CD4-positive, alpha-beta T cell treated with Interleukin-4 for 4 hours (primary cell): Measurements from ENCODE around the gene KBTBD4.

Experiments used
- DNase-seq: peaks from one replicate; pipeline ENCODE4 v3.0.0-alpha.2; 2020

The KBTBD4 gene

DNA sequence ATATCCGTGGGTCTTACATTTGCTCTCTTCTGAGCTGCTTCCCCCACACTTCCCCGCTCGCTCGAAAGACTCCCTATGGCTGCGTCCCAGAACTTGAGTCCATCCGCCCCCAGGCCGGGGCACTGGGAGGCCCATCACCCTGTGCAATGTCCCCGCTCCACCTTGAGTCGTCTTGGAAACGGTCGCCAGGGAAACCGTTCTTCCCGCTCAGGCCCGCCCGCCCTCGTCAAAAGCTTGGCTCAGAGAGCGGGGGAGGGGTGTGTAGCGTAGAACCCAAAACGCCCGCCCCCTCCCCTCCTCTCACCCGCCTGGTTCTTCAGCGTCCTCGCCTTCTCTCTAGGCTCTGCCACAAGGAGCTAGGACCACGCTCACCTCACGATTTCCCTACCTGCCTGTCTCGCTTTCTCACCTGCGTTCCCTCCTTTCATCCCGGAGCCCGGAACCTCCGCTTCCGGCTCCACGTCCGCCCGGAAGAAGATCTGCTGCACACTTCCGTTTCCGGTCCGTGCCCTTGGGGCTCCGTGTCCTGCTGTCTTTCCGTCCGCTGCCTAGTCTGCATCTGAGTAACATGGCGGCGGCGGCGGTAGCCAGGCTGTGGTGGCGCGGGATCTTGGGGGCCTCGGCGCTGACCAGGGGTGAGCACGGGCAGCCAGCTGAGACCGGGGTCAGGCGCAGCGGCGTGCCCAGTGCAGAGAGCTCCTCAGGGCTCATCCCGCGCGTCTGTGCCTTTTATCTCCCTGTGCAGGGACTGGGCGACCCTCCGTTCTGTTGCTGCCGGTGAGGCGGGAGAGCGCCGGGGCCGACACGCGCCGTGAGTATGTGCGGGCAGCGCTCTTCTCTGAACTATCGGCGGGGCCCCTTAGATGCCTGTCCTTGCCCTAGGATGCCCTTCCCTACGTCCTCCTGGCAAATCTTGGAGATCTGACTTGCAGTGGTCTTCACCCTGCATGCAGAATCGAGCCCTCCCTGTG, at the start of gene KBTBD4, which contains the start of gene NDUFS3:
Gene KBTBD4 (minus strand): TSS at position 447 of the 971 bp plus-strand sequence. CDS start 19 bp downstream, at position 428.
Gene NDUFS3 (plus strand): TSS at position 551 of the 971 bp plus-strand sequence. CDS start 18 bp downstream, at position 569.
- DNase-seq: peak; percentile 86

DNA sequence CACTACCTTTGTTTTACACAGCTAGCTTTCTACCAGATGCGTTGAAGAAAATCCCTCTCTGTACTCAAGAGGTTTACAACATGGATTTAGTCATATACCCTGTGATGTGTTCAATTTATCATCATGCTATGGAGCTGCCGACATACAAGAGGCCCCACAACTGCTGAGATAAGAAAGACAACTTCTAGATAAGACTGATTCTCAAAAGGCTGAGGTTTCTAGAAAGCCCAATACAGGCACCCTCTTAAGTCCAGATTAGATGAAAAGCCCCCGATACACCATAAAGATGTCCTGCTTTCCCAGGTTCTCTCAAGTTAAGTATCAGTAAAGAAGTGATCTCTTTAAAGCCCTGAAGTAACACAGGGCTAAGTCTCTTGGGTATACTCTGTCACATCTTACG, 49.3 kb upstream of the KBTBD4 start:
- DNase-seq: no peak

DNA sequence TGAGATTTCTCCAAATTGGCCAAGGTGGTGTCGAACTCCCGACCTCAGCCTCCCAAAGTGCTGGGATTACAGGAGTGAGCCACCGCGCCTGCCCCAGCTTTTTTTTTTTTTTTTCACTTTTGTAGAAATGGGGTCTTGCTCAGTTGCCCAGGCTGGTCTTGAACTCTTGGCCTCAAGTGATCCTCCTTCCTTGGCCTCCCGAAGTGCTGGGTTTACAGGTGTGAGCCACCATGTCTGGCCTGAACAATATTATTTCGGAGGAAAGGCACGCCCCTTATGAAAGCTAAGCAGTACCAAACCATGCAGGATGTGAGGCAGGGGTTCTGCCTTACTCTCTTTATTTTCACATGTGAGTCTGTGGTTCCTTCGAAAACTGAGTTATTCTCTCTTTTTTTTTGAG, 47.5 kb upstream of the KBTBD4 start:
- no peak for DNase-seq

DNA sequence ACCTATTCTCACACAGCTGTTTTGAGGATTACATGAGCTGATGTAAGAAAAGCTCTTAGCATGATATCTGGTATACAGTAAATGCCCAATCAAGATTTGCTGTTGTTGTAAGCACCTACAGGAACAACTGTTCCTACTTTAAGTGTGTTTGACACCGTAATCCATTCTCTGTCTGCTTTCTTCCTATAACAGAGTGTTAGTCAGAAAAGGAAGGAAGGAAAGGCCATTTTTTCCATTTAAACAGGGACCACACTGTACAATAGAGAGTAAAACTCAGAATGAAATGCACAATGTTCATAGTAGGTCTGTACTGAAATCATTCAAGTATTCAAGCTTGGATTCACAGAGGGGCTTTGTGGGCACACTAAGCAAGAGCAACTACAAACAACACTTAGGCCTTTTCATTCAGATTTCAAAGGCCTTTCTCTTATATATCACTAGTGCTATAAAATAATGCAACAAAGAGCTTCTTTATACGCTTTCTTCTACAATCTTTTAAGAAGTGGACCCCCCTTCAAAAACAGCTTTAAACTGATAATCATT, 42.1 kb upstream of the KBTBD4 start:
- DNase-seq: no peak

DNA sequence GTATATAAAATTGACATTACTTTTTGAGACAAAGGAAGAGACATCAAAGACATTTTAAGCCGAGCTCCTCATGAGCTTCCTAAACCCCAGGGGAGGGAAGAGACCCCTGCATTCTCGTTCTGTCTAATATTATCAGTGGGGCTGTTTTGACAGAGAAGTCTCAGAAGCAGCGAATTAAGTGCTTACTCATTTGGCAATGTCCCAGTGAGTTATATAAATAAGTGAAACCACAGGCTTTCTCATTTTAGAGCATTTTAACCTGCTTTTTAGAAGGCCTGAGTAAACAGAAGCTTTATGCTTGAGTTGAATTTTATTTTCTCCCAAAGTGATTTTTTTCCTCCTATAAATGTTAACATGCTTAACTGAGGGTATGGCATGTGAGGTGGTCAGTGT, 38.6 kb upstream of the KBTBD4 start:
- DNase-seq: no peak

DNA sequence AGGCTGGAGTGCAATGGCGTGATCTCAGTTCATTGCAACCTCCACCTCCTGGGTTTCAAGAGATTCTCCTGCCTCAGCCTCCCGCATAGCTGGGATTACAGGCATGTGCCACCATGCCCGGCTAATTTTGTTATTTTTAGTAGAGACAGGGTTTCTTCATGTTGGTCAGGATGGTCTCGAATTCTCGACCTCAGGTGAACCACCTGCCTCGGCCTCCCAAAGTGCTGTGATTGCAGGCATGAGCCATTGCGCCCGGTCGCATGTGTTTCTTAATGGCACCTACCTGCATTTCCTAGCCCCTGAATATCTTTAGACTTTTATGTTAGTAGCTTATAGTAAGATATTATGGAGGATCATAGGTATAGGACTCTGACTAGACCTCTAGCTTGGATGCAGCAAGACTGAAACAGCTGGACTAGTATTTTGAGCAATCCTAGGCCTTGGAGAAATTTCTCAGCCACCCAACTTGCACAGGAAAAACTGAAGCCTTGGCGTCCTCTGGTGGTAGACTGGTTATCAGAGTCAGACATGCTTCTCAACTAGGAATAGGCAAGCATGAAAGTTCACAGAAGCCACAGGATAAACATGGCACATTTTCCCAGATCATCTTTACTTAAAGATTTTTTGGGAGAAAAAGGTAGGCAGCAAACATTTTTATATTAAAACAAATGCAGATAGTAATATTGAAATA, 38.1 kb upstream of the KBTBD4 start:
- DNase-seq: no peak

DNA sequence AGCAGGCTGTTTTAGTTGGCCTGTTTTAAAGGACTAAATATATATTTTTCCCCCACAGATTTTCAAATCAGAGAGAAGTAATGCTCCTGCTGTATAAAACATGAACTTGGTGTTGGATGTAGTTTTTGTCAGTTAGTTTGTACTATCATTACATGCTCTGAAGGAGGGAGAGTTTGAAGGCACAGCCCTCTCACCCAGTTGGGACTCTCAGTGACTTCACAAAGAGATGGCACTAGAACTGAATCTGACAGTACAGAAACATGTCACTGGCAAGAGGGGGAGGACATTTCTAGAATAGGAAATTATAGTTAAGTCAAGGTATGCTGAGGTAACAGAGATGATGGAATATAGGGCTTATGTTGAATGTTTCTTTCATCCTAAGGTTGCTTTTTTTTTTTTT, 36.5 kb upstream of the KBTBD4 start:
- no peak for DNase-seq

DNA sequence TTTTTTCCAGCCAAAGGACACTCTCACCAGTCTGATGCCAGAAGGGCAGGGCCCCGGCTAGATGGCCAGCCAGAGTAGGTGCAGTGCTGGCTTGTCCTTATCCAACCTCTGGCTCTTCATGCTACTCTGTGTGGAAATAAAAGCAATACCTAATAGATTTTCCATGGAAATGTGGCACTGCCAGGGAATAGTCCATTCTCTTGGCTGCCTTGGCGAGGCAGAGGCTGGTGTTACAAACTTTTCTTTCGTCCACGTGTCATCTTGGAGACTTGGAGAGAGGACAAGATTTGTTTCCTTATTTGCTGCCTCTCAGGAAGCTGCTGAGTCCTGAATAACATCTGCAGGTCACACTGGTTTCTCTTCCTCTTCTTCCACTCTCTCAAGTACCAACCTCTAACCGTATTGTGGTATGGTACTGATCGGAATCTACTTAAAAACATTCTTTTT, 32.6 kb upstream of the KBTBD4 start:
- no peak for DNase-seq

DNA sequence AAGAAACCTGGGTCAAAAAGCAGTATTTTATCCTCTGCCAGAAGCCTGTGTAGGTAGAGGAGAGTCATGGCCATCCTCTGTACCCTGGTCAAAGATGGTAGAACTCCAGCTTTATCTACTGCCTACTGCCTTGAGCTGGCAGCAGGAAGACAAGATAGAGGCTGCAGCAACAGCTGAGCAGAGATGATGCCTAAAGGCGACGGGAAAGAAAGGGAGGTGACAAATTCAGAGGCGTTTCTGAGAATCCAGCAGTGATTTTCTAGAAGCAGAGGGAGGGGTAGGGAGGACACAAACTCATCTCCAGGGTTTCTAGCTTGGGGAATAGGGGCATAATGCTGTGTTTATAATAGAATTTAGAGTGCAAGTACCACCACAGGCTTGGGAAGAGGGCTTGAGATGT, 30.9 kb upstream of the KBTBD4 start:
- DNase-seq: no peak

DNA sequence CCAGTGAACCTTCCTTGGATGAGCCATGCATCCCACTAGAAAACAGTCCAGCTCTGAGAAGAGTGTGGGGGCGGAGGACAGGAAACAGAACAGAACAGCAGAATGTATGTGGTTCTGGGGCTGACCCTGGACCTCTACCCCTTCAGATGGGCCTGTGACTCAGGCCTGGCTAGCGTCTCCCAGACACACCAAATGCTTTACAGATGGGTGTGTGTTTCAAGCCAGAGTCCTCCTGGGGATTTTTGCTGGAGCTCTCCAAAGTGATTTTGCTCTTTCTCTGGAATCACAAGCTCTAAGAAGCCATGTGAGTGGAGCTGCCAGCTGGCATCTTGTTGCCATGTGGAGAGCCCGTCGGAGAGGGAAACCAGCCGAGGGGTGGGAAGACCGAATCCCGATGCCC, 28.6 kb upstream of the KBTBD4 start:
- DNase-seq: no peak

DNA sequence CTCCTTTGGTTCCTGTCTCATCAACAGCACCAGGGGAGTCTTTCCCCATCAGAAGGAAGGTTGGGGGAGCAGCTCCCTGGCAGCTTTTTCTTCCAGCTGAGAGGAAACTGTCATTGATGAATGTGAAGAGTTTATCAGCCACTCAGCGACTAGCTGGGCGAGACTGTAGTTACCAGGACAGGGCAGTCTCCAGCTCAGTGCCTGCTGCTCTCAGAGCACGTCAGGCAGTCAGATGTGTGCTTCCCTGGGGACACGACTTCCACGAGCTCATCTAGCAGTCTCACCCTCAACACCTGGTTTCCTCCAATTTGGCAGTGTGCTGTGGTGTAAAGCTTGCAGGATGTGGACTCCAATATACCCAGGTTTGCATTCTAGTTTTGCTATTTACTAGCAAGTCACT, 28.0 kb upstream of the KBTBD4 start:
- no peak for DNase-seq

DNA sequence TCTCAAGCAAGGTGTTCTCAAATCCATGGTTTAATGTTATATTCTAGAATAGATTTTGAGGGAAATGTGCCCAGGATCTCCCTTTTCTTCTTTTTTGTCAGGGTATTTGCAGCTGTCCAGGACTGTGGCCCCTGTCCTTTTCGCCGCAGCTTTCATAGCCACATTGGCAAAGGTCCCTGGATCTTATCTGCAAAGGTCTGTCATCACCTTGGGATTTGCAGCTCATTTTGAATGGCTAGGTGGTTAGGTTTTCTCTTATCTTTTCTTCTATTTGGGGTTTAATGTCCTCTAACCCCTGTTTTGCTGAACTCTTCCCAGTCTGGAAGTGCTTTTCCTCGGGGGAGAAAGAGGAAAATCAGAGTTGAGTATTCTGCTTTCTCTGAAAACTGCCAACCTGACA, 27.2 kb upstream of the KBTBD4 start:
- DNase-seq: no peak

DNA sequence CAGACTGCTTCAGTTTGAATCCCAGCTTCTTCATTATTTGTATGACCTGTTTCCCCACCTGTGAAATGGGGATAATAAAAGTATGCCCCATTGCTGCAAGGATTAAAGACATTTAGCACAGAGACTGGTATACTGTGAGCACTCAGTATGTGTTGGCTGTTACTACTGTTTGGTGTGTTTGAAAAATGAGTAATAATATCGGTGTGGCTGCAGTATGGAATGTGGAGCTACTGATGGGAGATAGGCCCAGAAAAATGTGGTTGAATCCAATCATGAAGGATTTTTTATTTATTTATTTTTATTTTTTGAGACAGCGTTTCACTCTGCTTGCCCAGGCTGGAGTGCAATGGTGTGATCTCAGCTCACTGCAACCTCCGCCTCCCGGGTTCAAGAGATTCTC, 24.5 kb upstream of the KBTBD4 start:
- DNase-seq: no peak

DNA sequence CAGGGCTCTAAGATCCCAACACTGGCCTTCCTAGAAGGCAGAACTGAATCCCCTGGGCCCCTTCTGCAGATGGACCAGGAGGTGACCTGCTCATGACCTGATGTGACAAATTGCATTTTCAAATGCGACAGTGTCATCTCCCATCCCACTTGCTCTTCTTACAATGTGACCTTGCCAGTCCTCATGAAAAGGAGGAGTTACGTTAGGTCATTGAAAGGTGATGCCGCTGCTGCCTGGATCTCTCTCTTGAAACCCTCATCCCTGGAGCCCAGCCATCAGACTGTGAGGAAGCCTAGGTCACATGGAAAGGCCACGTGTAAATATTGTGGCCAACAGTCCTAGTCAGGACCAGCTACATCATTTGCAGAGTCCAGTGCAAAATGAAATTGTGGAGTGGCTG, 21.1 kb upstream of the KBTBD4 start:
- DNase-seq: no peak

DNA sequence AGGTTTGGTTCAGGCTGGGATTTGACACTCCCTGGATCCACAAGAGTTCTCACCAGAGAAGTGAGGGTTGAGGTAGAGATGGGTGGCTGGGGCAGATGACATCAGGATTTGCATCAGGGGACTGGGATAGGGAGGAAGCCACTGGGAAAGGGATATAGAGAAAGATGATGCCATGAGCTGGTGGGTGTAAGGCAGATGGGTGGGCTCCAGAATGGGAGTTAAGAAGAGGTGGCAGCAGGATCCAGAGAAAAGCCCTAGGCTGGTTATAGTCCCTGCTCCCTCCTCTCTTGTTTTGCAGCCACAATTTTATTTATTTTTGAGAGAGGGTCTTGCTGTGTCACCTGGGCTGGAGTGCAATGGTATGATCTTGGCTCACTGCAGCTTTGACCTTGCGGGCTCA, 17.2 kb upstream of the KBTBD4 start:
- no peak for DNase-seq

DNA sequence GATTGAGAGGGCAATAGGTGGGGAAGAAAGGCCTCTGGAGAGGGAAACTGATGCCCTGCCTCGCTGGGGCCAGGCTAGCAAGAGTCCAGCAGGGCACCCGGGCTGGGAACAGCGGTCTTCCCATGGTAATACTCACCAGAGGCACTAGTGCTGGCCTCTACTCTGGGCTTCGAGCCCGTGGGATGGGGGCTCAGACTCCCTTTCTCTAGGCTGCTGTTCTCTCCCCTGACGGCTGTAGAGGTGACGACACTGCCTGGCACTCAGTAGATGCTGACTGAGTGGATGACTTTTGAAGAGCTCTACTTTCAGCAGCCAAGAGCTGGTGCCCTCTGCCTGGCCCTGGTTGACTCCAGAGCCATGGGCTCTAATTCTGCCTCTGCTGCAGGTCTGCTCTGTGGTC, 16.3 kb upstream of the KBTBD4 start:
- no peak for DNase-seq

DNA sequence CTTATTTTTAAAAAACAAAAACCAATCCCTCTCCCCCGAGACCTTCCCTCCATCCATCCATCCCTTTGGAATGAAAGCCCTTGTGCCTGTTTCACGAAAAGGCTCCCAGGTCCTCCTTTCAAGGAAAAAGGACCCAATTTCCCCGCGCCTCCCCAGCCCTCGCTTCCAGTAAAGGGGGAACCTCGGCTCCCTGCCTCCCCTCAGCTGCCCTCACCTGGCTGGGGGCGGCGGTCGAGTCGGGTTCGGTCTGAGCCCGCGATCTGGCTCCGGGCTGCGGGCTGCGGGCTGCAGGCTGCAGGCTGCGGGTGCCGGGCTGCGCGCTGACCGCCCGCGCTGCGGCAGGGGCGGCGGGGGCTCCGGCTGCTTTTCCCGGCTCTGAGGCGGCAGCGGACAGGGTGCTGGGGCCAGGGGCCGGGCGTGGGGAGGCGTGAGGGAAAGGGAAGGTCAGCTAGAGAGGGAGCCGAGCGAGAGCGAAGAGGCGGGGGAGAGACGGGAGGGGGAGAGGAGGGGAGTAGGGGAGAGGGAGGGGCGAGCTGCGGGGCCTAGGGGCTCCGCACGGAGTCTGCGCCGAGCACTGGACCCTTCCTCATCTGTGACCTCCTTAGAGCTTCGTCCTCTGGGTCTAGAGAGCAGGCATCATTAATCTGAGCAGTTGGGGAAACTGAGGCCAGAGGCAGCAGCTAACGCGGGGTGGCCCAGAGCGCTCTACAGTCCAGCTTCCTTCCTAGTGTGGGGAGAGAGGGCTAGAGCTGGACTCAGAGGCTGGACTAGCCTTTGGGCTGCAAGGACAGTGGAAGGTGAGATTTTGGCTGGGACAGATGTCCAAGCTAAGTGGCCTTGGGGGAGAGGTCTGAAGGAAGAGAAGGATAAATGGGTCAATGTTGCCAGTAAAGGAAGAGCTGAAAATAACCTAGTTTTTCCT, 15.4 kb upstream of the KBTBD4 start, which contains the start of gene C1QTNF4:
Gene C1QTNF4 (minus strand): TSS at position 478 of the 922 bp plus-strand sequence. CDS start 3,601 bp downstream, outside the sequence.
- DNase-seq: no peak

DNA sequence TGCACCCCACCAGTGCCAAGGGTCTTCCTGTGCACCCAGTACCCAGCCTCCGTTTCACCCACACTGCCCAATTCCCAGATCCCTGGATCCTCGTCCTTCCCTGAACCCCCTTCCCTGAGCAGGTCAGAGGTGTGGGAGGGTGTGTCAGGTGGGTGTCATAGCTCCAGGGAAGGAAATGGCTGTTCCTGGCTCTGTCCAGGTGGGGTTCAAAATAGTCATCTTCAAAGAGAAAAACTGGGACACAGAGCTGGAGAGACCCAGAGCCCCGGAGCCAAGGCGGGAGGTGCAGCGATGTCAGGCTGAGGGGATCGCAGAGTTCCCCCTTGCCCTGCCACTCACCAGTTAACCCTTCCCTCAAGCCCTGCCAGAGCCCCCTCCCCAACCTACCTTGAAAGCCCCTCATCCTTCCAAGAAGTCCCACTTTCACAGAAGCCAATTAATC, 14.7 kb upstream of the KBTBD4 start:
- DNase-seq: no peak

DNA sequence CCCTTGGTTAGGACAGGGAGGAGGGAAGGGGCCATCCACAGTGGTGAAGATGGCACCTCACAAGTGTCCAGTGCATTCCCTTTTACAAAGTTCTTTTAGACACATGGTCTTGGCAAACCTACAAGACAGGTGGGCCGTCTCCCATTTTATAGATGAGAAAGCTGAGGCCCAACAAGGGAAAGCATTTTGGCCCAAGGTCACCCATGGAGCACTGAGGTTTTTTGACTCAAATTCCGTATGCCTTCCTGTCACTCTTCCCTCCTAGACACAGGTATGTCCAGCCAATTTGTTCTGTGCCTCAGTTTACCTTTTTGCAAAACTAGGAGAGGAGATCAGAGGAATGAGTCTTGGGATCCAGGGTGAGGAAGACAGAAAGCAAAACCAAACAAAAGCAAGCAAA, 14.2 kb upstream of the KBTBD4 start:
- DNase-seq: no peak

DNA sequence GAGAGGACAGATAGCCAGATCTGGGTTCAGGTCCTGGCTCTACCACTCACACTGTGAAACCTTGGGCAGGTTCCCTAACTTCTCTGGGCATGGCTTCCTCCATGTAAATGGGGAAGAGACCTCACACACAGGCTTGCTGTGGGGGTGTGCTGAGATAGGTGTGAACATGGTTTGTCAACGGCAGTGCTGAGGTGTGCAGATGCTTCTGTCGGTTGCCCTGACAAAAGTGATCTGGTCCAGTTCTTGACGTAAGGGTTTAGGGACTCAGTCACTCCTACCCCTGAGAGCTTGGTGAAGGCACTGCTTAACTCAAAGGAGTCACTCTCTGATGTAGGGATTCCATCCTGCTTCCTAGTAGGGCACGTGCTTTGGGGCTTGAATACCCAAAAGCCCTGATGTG, 13.5 kb upstream of the KBTBD4 start:
- DNase-seq: no peak

DNA sequence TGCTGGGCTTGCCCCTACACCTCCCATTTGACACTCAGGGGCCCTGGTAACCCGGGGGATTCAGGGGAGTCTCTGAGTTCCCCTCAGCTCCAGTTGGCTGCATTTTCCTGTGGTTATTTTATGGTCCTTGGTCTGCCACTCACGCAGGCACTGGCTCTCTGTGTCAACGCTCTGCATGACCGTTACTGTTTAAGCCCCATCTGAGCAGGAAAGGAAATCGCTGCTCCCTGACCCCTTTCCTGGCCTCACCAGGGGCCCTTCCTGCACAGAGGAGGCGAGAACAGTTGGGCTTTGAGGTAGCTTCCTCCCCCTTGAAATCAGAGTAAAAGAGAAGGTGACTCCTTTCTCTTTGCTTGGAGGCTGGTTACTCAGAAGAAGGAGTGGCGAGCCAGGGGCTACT, 13.0 kb upstream of the KBTBD4 start:
- no peak for DNase-seq
